Left ventricle myocardium inferior (tissue), 1 donor: ENCODE results near the gene METRNL. TPM values are rescaled to one million over a fixed set of nuclear protein-coding genes. Genes with fewer than 3 reads are reported as not detected.
"Not testable (repeated sequence)": the region's sequence is repeated elsewhere in the genome, so short reads cannot be mapped to it uniquely, and the experiment has no call there.

Experiments used
- DNase-seq: peaks from one replicate; pipeline ENCODE4 v3.0.0-alpha.2; 2020
- H3K27ac ChIP-seq: fragments of 200-600 bp; replicated peaks from 2 replicates; pipeline ENCODE4 v1.8.0; 2021
- H3K27me3 ChIP-seq: fragments of 200-600 bp; 2 replicates; pipeline ENCODE4 v1.8.0; 2021; ENCODE audit warnings: low read depth
- H3K36me3 ChIP-seq: fragments of 200-600 bp; 2 replicates; pipeline ENCODE4 v1.8.0; 2021
- H3K4me1 ChIP-seq: fragments of 200-600 bp; 2 replicates; pipeline ENCODE4 v1.8.0; 2021
- H3K4me3 ChIP-seq: fragments of 200-600 bp; 2 replicates; pipeline ENCODE4 v1.8.0; 2021; ENCODE audit warnings: mild to moderate bottlenecking, moderate library complexity
- H3K9me3 ChIP-seq: fragments of 200-600 bp; replicated peaks from 2 replicates; pipeline ENCODE4 v1.8.0; 2021
- intact Hi-C: fragments of 100-400 bp; cut with micrococcal nuclease; formaldehyde crosslinking; loops from one replicate; pipeline ENCODE4 v1.11.0; 2022
- total RNA-seq: library from RNA; stranded (reverse); fragmentation: NEBNext Ultra II Directional; extraction: Animal tissue kit (Norgen Biotek cat#: 25700); gene quantifications from one replicate; pipeline ENCODE4 v1.2.1, GENCODE V29; 2021
- TF ChIP-seq, protein P1 (sequence below): fragments of 200-600 bp; IDR thresholded peaks from 2 replicates; pipeline ENCODE4 v1.8.0; 2021; ENCODE audit warnings: antibody characterized with exemption, mild to moderate bottlenecking, borderline replicate concordance
- donor health status: DM: no; HTN: yes; CAD: no; lungs with severe emphysema.

METRNL gene
- total RNA-seq, 1 donor from 2014 or later = 75.2 TPM

DNA sequence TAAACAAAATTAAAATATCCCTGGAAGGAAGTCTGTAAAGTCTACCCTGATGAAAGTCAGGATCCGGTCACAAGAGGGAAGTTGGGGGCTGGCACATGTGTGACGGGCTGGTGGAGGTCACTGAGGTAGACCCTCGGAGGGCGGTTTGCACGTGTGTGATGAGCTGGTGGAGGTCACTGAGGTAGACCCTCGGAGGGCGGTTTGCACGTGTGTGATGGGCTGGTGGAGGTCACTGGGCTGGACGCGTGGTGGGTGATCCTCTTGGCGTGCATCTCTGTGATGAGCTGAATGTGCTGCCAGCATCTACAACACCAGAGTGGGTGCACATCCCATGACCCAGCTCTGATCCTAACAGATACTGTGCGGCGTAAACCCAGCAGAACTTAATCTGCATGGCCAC, 43.7 kb upstream of the METRNL start:
- no peaks in the 10 kb centered on the region for H3K27me3 ChIP-seq
- TF ChIP-seq, protein P1, sequence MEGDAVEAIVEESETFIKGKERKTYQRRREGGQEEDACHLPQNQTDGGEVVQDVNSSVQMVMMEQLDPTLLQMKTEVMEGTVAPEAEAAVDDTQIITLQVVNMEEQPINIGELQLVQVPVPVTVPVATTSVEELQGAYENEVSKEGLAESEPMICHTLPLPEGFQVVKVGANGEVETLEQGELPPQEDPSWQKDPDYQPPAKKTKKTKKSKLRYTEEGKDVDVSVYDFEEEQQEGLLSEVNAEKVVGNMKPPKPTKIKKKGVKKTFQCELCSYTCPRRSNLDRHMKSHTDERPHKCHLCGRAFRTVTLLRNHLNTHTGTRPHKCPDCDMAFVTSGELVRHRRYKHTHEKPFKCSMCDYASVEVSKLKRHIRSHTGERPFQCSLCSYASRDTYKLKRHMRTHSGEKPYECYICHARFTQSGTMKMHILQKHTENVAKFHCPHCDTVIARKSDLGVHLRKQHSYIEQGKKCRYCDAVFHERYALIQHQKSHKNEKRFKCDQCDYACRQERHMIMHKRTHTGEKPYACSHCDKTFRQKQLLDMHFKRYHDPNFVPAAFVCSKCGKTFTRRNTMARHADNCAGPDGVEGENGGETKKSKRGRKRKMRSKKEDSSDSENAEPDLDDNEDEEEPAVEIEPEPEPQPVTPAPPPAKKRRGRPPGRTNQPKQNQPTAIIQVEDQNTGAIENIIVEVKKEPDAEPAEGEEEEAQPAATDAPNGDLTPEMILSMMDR = no peak
- H3K36me3 ChIP-seq = peaks cover 17% of the 10 kb centered on the region
- DNase-seq = no peak
- H3K27ac ChIP-seq = no peak overlapping the region
- intact Hi-C loops = no loop called here
- H3K4me1 ChIP-seq = no peaks in the 10 kb centered on the region
- no peak overlapping the region for H3K4me3 ChIP-seq
- peaks cover 7% of the 10 kb centered on the region for H3K9me3 ChIP-seq

DNA sequence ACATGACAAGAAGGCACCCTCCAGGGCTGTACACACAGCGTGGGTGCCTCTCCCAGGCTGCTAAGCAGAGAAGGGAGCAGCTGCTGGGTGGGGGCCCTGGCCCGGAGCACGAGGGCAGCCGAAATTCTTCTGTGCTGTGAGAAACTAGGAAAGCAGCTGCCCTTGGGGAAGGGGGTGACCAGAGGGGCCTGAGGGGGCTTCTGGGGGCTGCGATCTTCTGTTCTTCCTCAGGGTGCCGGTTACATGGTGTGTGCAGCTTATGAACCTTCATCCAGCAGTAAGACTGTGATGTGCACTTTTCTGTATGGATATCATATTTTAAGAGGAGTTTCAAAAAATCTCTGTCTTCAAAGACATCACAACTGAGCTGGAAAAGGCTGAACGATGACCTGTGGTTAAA, 43.2 kb upstream of the METRNL start:
- no peak overlapping the region for H3K4me3 ChIP-seq
- TF ChIP-seq, protein P1 = no peak
- peaks cover 21% of the 10 kb centered on the region for H3K36me3 ChIP-seq
- no peak for DNase-seq
- H3K27ac ChIP-seq = no peak overlapping the region
- intact Hi-C loops = no loop called here
- H3K4me1 ChIP-seq = no peaks in the 10 kb centered on the region
- H3K9me3 ChIP-seq = peaks cover 12% of the 10 kb centered on the region
- H3K27me3 ChIP-seq = no peaks in the 10 kb centered on the region

DNA sequence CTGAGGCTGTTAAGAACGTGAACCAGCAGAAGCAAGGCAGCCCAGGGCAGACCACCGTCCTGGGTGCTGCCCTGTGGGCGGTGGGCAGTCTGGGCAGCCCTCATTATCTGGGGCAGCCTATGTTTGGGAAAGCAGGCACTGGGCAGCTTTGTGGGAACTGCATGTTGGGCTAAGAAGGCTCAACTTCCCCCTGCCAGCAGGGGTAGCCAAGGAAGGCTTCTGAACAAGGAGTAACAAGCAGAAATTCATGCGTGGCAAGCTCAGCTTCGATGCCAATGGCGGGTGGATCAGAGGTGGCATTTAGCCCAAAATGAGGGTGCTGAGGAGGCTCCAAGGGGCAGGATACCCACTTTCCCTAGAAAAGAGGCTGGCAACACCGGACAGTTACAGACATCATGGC, 42.7 kb upstream of the METRNL start:
- no peaks in the 10 kb centered on the region for H3K27me3 ChIP-seq
- intact Hi-C loops = no loop called here
- peaks cover 16% of the 10 kb centered on the region for H3K9me3 ChIP-seq
- H3K36me3 ChIP-seq = peaks cover 26% of the 10 kb centered on the region
- no peaks in the 10 kb centered on the region for H3K4me1 ChIP-seq
- TF ChIP-seq, protein P1 = no peak
- H3K27ac ChIP-seq = no peak overlapping the region
- DNase-seq = no peak
- no peak overlapping the region for H3K4me3 ChIP-seq

DNA sequence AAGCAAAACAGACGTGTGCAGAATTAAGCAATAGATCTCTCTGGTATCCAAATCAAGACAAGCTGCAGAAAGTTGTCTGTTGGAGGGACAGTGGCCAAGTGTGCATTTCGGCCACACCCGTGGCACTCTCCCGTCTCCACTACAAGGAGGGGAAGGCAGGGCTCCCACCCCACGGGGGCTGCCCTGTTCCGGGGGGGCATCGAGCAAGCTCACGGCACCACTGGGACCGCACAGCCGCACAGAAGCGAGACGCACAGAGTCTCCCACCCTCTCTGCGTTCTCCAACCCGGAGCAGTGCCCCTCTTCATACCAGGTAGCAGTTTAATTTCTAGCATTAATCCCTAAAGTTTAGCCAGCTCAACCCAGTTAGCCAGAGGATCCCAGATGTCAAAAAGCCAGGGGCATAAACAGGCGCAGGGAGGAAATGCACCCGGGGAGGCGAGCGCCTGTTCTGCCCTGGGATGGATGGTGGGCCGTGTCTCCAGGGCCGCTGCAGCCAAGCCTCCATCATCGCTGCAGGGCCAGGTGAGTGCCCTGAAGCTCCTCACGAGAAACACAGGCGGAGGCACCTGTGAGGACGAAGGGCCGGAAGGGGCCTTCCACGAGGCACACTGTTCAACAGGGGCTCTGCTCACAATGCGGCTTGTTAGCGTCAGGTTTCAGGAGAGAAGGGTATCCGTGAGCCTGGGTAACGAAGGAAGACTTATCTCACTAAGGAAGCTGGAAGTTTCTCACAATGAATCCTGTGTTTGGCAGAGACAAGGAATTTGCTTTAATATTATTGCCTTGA, 42.1 kb upstream of the METRNL start:
- Histone ChIP-seq H3K27ac (no peak overlapping the region), H3K4me3 (no peak overlapping the region), H3K4me1 (no peaks in the 10 kb centered on the region), H3K9me3 (peaks cover 23% of the 10 kb centered on the region), H3K36me3 (peaks cover 32% of the 10 kb centered on the region), H3K27me3 (no peaks in the 10 kb centered on the region)
- TF ChIP-seq, protein P1 = no peak
- DNase-seq = no peak
- intact Hi-C loops = no loop called here

DNA sequence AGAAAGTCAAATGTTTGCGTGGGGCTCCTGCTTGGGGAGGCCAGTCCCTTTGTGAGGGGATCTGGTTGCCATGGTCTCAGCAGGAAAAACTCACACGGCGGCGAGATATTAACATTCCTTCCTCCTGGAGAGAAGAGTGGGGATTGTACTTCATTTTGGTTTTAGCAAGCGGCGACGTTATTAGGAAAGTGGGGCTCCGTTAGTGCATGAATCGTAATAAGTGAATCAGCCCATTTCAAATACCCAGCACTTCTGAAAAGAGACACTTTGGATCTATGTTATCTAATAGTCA, 41.6 kb upstream of the METRNL start:
- TF ChIP-seq, protein P1 = no peak
- no peak for DNase-seq
- no peak overlapping the region for H3K4me3 ChIP-seq
- no peaks in the 10 kb centered on the region for H3K27me3 ChIP-seq
- H3K36me3 ChIP-seq = peaks cover 37% of the 10 kb centered on the region
- peaks cover 28% of the 10 kb centered on the region for H3K9me3 ChIP-seq
- intact Hi-C loops = no loop called here
- no peak overlapping the region for H3K27ac ChIP-seq
- H3K4me1 ChIP-seq = no peaks in the 10 kb centered on the region

DNA sequence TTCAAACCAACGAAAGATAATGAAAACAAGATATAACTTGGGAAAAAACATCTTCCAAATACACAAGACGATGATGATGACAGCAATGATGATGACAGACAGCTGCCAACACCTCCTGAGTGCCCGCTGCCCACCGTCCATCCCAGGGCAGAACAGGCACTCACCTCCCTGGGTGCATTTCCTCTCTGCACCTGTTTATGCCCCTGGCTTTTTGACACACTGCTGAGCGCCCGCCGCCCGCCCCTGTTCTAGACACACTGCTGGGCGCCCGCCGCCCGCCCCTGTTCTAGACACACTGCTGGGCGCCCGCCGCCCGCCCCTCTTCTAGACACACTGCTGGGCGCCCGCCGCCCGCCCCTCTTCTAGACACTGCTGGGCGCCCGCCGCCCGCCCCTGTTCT, 40.4 kb upstream of the METRNL start:
- intact Hi-C loops = not testable (repeated sequence)
- peaks cover 40% of the 10 kb centered on the region for H3K36me3 ChIP-seq

More for the DNA sequence above, 40.4 kb upstream of the METRNL start:
- H3K4me1 ChIP-seq, H3K27ac ChIP-seq, H3K27me3 ChIP-seq, H3K4me3 ChIP-seq, DNase-seq: not testable (repeated sequence)
- H3K9me3 ChIP-seq = peaks cover 32% of the 10 kb centered on the region
